GM12873 (cell line): ENCODE results near the gene MUC2.

Experiments used
- CTCF ChIP-seq: IDR thresholded peaks from 2 replicates; pipeline ENCODE4 v1.5.1; 2012; ENCODE audit warnings: low read depth, mild to moderate bottlenecking, moderate library complexity, low read length, control low read depth; ENCODE audit not compliant: insufficient read depth; ENCODE audit errors: missing control alignments

The MUC2 gene

GRCh38 chr11:1033016-1033798, 41.5 kb upstream of the MUC2 start:
- TF ChIP-seq CTCF = no peak

GRCh38 chr11:1034001-1034400, 40.7 kb upstream of the MUC2 start:
- TF ChIP-seq CTCF = no peak

GRCh38 chr11:1034456-1035295, 40.0 kb upstream of the MUC2 start:
- TF ChIP-seq CTCF = no peak

- TF ChIP-seq CTCF = no peak
These were observed 38.9 kb upstream of the MUC2 start for GRCh38 chr11:1035577-1036283.

- TF ChIP-seq CTCF = no peak
These were observed 38.3 kb upstream of the MUC2 start, which contains the start of gene MUC6 for GRCh38 chr11:1036303-1036923. Gene MUC6, minus strand, starts transcription at chr11:1036718. Its CDS starts 63 bp downstream, at chr11:1036655.

GRCh38 chr11:1036931-1037330, 37.7 kb upstream of the MUC2 start:
- TF ChIP-seq CTCF = no peak
